Subcutaneous adipose tissue (tissue), 4 donors: ENCODE data around the gene SLC35F6. TPM values are rescaled to one million over a fixed set of nuclear protein-coding genes. Genes with fewer than 3 reads are reported as not detected.

Source experiments
- total RNA-seq, 4 donors: library from RNA; depleted of rRNA; stranded (reverse); fragments of >200 nt; gene quantifications; one replicate each; pipeline ENCODE4 v1.1.0, GENCODE V29; 2016
- TF ChIP-seq, protein P1 (sequence below): fragments of 450-650 bp; IDR thresholded peaks from one replicate; pipeline ENCODE4 v1.5.1; 2016; ENCODE audit warnings: low read depth, mild to moderate bottlenecking, control low read depth, antibody characterized with exemption, moderate library complexity

SLC35F6 gene
- total RNA-seq, 4 donors from 2014 or later: 49.5 to 63.1 (median 51.7) TPM

- TF ChIP-seq, protein P1, sequence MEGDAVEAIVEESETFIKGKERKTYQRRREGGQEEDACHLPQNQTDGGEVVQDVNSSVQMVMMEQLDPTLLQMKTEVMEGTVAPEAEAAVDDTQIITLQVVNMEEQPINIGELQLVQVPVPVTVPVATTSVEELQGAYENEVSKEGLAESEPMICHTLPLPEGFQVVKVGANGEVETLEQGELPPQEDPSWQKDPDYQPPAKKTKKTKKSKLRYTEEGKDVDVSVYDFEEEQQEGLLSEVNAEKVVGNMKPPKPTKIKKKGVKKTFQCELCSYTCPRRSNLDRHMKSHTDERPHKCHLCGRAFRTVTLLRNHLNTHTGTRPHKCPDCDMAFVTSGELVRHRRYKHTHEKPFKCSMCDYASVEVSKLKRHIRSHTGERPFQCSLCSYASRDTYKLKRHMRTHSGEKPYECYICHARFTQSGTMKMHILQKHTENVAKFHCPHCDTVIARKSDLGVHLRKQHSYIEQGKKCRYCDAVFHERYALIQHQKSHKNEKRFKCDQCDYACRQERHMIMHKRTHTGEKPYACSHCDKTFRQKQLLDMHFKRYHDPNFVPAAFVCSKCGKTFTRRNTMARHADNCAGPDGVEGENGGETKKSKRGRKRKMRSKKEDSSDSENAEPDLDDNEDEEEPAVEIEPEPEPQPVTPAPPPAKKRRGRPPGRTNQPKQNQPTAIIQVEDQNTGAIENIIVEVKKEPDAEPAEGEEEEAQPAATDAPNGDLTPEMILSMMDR: no peak
Measured at GRCh38 chr2:26720322-26721114, 43.6 kb upstream of the SLC35F6 start.

DNA sequence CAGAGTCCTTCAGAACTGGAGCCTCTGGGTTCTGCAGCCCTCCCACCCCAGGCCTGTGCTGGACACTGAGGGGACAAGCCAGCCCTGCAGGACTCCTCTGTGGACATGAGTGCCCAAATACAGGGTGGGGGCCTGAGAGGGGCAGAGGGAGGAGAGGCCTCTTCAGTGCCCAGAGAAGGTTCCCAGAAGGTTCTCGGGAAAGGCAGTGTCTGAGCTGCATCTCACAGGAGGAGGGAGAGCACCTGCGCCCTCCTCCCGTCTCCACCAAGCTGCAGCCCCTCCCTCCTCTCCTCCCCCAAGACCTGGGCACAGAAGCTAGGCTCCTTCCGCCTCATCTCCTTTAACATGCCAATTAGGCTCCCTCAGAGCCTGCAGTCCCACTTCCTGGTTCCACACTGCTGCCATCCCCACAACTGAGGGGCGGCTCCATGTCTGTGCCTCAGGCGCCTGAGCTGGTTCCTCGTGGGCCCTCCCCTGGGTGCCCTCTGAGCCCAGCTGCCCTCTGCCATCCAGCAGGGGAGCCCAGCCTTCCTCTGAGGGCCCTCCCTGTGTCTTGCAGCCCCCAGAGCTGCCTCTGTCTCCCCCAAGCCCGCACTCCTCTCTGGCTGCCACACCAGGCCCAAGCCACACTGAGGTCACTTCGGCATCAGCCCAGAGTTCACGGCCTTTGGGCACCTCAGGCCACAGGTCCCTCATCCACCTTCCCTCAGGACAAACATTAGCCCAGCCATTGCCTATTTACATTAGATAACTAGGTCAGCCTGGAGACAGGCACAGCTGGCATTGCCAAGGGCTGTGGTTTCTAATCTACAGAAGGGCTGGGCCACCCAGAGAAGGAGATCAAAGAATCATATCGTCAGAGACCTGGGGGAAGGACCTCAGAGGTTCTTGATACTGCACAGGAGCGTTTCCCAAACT is 42.7 kb upstream of the SLC35F6 start:
- TF ChIP-seq, protein P1: no peak

GRCh38 chr2:26722328-26722727 is 41.8 kb upstream of the SLC35F6 start:
- TF ChIP-seq, protein P1: no peak

- TF ChIP-seq, protein P1: no peak
Measured at GRCh38 chr2:26722911-26723310, 41.2 kb upstream of the SLC35F6 start.

DNA sequence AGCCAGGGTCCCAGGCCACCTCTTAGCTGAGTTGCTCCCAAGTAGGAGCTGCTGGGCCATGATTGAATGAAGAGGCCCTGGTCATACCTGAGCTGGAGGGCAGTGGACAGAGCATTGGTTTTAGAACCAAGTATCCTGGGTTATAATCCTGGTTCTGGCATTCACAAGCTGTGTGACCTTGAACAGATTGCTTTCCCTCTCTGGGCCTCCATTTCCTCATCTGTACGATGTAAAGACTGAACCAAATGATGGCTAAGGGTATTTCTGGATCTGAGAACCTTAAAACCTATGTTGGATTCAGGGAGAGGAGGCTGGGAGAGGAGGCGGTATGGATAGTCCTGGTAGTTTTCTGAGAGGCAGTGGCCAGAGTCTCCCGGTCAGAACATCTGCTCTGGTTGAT is 40.6 kb upstream of the SLC35F6 start:
- TF ChIP-seq, protein P1: no peak

DNA sequence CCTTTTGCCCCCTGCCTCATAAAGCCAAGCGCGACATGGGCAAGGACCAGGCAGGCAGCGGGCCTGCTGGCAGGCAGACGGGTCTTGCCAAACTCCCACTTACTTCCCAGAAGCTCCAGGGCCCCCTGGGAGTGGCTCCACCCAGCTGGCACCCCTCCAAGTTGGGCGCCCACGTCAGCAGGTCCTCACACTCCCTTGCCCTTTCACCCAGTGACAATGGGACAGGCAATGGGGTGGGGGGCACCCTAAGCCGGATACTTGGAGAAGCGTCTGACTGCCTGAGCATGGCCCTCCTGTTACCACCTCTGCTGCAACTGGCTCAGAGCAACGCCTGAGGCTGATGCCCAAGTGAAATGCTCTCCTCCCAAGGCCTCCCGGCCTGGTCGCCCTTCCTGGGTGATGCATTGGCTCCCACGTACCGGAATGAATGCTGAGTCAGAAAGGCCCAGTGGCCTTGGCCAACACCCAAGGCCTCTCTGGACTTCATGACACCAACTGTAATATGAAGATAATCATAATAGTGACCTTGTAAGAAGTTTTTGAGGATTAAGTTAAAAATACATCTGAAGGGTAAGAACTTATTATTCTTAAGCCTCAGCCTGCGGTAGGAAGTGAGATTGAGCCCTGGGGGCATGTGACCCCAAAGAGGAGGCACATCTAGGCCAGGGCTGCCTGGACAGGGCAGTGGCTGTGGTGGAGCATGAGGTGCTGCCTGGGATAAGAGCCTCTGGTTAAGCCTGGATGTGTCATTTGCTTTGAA is 39.9 kb upstream of the SLC35F6 start:
- TF ChIP-seq, protein P1: no peak
